A549 (cell line): Measurements from ENCODE around the gene C11orf65.
"Not testable (repeated sequence)": the region's sequence is repeated elsewhere in the genome, so short reads cannot be mapped to it uniquely, and the experiment has no call there.

Source experiments
- BHLHE40 ChIP-seq: IDR thresholded peaks from 2 replicates; pipeline ENCODE4 v1.6.1; 2012; ENCODE audit warnings: low read depth, low read length, inconsistent platforms
- JUN ChIP-seq, 2 experiments: fragments of >200 bp; sonication (Bioruptor Twin); formaldehyde crosslinking; IDR thresholded peaks; 2 replicates in 1 of 2; 3 replicates in 1 of 2; pipeline ENCODE4 v1.6.1; 2016 to 2017
- MAZ ChIP-seq: fragments of 150-350 bp; IDR thresholded peaks from 2 replicates; pipeline ENCODE4 v1.6.1; 2014; ENCODE audit warnings: antibody characterized with exemption, low read depth, low read length, borderline replicate concordance
- PHF8 ChIP-seq: fragments of 200-600 bp; sonication (generic); IDR thresholded peaks from 2 replicates; pipeline ENCODE4 v1.6.1; 2016; ENCODE audit warnings: low read depth, mild to moderate bottlenecking, antibody characterized with exemption, moderate library complexity, borderline replicate concordance
- POLR2A ChIP-seq: IDR thresholded peaks from 2 replicates; pipeline ENCODE4 v1.6.1; 2012; ENCODE audit warnings: mild to moderate bottlenecking, low read length
- RAD21 ChIP-seq, 2 experiments: fragments of >200 bp in 1 of 2; sonication (Bioruptor Twin) in 1 of 2; formaldehyde crosslinking in 1 of 2; IDR thresholded peaks in 1 of 2; conservative IDR thresholded peaks in 1 of 2; 2 replicates in 1 of 2; 3 replicates in 1 of 2; pipeline ENCODE4 v1.6.1; 2012 to 2018; ENCODE audit warnings: inconsistent platforms in 1 of 2
- SMC3 ChIP-seq: fragments of >200 bp; sonication (Bioruptor Twin); formaldehyde crosslinking; IDR thresholded peaks from 3 replicates; pipeline ENCODE4 v1.6.1; 2018; ENCODE audit warnings: inconsistent platforms
- TF ChIP-seq, protein P1 (sequence below): fragments of >200 bp; sonication (Bioruptor Twin); formaldehyde crosslinking; IDR thresholded peaks from 3 replicates; pipeline ENCODE4 v1.5.1; 2016

GRCh38 chr11:108396672-108397071, 70.7 kb downstream of the C11orf65 start:
- not testable (repeated sequence) for TF ChIP-seq POLR2A; MAZ; PHF8; JUN (IDR thresholded peaks at IDR 0.05); BHLHE40; SMC3; RAD21 (conservative IDR thresholded peaks at IDR 0.05 in 1 of 2, IDR thresholded peaks at IDR 0.05 in 1 of 2)
- TF ChIP-seq, protein P1, sequence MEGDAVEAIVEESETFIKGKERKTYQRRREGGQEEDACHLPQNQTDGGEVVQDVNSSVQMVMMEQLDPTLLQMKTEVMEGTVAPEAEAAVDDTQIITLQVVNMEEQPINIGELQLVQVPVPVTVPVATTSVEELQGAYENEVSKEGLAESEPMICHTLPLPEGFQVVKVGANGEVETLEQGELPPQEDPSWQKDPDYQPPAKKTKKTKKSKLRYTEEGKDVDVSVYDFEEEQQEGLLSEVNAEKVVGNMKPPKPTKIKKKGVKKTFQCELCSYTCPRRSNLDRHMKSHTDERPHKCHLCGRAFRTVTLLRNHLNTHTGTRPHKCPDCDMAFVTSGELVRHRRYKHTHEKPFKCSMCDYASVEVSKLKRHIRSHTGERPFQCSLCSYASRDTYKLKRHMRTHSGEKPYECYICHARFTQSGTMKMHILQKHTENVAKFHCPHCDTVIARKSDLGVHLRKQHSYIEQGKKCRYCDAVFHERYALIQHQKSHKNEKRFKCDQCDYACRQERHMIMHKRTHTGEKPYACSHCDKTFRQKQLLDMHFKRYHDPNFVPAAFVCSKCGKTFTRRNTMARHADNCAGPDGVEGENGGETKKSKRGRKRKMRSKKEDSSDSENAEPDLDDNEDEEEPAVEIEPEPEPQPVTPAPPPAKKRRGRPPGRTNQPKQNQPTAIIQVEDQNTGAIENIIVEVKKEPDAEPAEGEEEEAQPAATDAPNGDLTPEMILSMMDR = not testable (repeated sequence)
